Measurements from ENCODE around the gene EEF2KMT.

Gene EEF2KMT

DNA sequence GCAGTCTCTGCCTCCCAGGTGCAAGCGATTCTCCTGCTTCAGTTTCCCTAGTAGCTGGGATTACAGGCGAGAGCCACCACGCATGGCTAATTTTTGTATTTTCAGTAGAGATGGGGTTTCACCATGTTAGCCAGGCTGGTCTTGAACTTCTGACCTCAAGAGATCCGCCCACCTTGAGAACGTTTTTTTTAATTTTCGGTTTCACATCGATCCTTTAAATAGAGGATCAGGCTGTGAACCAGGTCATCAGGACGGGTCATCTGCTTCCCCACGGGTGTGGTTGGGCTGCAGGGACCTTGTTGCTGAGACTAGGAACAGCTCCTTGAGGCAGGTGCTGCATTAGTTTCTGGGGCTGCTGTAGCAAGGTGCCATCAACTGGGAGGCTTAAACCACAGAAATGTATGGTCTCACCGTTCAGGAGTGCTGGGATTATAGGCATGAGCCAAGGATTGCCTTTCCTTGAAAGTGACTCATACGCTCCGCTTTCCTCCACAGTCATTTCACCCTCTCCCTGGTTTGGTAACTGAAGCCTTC is 55.9 kb downstream of the EEF2KMT start:
- no peak for DNase-seq (ENCODE audit: low spot score)

DNA sequence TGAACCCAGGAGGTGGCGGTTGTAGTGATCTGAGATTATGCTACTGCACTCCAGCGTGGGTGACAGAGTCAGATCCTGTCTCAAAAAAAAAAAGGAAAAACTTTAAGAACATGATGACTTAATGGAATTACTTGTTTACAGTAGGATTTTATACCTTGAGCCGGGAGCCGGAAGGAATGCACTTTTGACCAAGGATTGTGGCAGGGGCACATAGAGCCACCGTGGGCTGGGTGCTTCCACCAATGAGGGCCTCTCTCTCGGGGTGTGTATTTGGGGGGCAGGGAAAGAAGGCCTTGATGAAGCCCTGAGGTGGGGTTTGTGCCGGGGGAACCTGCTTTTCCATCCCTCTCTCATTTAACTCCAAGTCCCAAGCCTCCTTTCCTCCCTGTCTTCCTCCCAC is 57.1 kb downstream of the EEF2KMT start:
- DNase-seq (ENCODE audit: low spot score): no peak

DNA sequence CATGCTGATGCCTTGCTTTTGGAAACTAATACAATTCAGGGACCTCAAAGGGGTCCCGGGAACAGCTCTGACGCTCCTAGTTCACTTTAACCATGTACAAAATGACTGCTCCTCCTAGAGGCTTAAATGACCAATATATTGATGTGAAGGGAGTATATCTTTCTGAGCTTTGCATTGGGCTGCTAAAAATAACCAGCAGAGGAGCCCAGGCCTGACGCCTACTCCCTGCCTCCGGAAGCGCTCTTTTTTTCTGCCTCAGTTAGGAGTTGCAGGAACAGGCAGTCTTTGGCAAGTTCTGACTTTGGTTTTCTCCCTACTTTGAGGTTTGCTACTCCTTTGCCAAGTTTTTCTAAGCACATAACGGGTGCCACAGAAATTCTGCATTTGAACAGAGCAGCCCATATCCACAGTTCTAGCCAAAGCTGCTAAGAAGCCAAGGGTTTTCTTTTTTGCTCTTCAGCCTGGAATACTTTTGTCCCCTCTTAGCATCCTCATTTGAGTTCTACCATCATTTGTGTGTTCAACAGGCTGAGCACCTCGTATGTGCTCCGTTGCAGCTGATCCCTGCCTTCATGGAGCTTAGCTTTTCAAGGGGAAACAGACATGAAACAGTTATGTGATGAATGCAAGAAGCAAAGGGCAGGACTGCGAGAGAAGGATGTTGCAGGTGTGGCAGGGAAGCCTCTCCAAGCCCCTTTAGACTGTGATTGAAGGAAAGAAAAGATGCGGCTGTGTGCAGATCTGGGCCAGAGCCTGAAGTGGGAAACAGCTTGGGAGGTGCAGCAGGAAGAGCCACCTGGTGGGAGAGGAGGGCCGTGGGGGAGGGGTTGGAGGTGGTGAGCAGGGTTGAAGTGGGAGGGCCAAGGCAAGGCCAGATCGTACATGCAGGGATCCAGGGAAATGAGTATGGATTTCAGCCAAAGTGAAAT is 61.1 kb downstream of the EEF2KMT start:
- DNase-seq (ENCODE audit: low spot score): no peak

DNA sequence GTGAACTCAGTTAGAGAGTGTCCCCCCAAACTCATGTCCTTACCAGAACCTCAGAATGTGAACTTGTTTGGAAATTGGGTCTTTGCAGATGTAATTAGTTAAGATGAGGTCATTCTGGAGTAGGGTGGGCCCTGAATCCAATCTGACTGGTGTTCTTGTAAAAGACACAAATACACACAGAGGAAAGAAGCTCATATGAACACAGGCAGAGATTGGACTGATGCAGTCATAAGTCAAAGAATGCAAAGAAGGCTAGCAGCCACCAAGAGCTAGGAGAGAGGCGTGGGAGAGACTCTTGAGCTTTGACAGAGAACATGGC is 61.7 kb downstream of the EEF2KMT start:
- no peak for DNase-seq (ENCODE audit: low spot score)

Data from germinal center (tissue), 1 donor.